Bronchial epithelial cell (primary cell): ENCODE results near the gene TCERG1L. TPM values are rescaled to one million over a fixed set of nuclear protein-coding genes. Genes with fewer than 3 reads are reported as not detected.

Experiments used
- DNase-seq: peaks from one replicate; pipeline ENCODE4 v3.0.0-alpha.2; 2010; ENCODE audit warnings: low read depth
- FAIRE-seq: peaks from 2 replicates; lab custom pipeline; 2011; peaks lifted over from hg19 to GRCh38; lab: Jason Lieb, UNC
- H3K27me3 ChIP-seq: 2 replicates; pipeline ENCODE4 v1.5.1; 2011; ENCODE audit warnings: low read length; ENCODE audit not compliant: control insufficient read depth, insufficient read depth
- H3K36me3 ChIP-seq: 2 replicates; pipeline ENCODE4 v1.5.1; 2011; ENCODE audit warnings: low read length; ENCODE audit not compliant: control insufficient read depth, insufficient read depth
- H3K4me3 ChIP-seq: 2 replicates; pipeline ENCODE4 v1.5.1; 2011; ENCODE audit warnings: mild to moderate bottlenecking, low read depth, low read length, control low read depth
- total RNA-seq: library from RNA; depleted of rRNA; stranded (reverse); fragments of >200 nt; gene quantifications from 2 replicates; pipeline ENCODE4 v1.2.1, GENCODE V29; 2014
- TF ChIP-seq, protein P1 (sequence below): IDR thresholded peaks from 2 replicates; pipeline ENCODE4 v1.5.1; 2011; ENCODE audit warnings: mild to moderate bottlenecking, moderate library complexity, low read length, control low read depth, inconsistent platforms; ENCODE audit not compliant: insufficient read depth, severe bottlenecking

The TCERG1L gene
- total RNA-seq, 1 donor from 2014 or later, result not detected

DNA sequence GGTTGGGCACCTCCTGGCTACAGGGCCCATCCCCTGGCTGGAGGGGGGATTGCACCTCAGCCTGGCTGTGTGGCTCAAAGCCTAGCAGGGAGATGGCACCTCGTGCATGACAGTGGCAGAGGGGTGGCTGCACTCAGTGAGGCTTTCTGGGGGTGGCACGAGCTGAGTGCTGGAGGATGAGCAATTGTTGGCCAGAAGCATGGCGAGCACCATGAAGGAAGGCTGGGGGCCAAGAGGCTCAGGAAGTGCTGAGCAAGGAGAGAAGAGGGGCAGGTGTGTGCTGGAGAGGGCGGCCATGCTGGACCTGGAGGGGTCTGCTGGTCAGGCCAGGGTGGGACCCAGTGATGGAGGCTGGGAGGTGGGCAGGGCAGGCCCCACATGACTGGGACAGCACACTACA is 65.4 kb downstream of the TCERG1L start:
- FAIRE-seq, result no peak
- TF ChIP-seq, protein P1, sequence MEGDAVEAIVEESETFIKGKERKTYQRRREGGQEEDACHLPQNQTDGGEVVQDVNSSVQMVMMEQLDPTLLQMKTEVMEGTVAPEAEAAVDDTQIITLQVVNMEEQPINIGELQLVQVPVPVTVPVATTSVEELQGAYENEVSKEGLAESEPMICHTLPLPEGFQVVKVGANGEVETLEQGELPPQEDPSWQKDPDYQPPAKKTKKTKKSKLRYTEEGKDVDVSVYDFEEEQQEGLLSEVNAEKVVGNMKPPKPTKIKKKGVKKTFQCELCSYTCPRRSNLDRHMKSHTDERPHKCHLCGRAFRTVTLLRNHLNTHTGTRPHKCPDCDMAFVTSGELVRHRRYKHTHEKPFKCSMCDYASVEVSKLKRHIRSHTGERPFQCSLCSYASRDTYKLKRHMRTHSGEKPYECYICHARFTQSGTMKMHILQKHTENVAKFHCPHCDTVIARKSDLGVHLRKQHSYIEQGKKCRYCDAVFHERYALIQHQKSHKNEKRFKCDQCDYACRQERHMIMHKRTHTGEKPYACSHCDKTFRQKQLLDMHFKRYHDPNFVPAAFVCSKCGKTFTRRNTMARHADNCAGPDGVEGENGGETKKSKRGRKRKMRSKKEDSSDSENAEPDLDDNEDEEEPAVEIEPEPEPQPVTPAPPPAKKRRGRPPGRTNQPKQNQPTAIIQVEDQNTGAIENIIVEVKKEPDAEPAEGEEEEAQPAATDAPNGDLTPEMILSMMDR, result no peak

DNA sequence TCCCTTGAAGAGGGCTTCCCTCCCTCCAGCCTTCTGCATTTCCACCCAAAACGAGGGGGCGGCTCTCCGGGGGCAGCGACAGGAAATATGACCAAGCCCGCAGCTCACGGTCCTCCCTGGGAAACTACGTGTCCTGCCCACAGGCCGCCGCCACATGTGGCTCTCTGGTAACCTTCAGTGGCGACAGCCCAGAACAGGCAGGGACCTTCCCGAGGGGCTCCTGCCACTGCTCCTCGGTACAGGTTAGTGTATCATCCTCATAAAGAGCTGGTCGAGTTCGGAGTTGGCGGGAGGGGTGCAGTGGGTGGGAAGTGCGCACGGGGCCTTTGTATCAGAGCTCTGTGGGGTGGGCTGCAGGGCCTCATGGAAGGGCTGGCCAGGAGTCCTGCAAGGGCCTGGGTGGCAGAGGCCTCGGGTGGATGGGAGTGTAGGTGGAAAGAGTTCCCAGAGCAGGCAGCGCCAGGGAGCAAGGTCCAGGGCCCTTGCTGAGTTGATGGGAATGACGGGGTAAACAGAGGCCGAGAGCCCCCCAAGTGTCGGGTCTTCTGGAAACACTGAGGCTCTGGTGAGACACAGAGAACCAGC is 66.0 kb downstream of the TCERG1L start:
- TF ChIP-seq, protein P1, result no peak
- no peaks in the 10 kb centered on the region for H3K36me3 ChIP-seq

More for the DNA sequence above, 65.4 kb downstream of the TCERG1L start:
- H3K4me3 ChIP-seq, result no peak overlapping the region
- no peaks in the 10 kb centered on the region for H3K27me3 ChIP-seq
- H3K36me3 ChIP-seq, result no peaks in the 10 kb centered on the region
- no peak for DNase-seq

GRCh38 chr10:131244836-131245235 is 66.7 kb downstream of the TCERG1L start:
- no peak for DNase-seq
- no peak for FAIRE-seq
- TF ChIP-seq, protein P1, result no peak
- Histone ChIP-seq H3K27me3 (no peaks in the 10 kb centered on the region), H3K4me3 (no peak overlapping the region), H3K36me3 (no peaks in the 10 kb centered on the region)

More for the DNA sequence above, 66.0 kb downstream of the TCERG1L start:
- no peak for DNase-seq
- no peaks in the 10 kb centered on the region for H3K27me3 ChIP-seq
- no peak for FAIRE-seq
- H3K4me3 ChIP-seq, result no peak overlapping the region

DNA sequence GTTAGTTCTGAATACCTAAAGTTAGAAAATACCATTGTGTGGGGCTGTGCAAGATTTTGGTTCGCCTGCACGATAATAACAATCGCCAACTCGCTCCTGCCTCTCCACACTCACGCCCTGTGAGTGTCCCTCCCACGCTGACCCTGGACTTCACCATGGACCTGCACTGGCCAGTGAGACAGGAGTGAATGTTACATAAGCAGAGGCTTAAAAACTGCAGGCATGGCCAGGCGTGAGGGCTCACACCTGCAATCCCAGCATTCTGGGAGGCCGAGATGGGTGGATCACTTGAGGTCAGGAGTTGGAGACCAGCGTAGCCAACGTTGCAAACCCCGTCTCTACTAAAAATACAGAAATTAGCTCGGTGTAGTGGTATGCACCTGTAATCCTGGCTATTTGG is 68.4 kb downstream of the TCERG1L start:
- Histone ChIP-seq H3K36me3 (no peaks in the 10 kb centered on the region), H3K27me3 (no peaks in the 10 kb centered on the region), H3K4me3 (no peak overlapping the region)
- DNase-seq, result no peak
- TF ChIP-seq, protein P1, result no peak
- FAIRE-seq, result no peak

DNA sequence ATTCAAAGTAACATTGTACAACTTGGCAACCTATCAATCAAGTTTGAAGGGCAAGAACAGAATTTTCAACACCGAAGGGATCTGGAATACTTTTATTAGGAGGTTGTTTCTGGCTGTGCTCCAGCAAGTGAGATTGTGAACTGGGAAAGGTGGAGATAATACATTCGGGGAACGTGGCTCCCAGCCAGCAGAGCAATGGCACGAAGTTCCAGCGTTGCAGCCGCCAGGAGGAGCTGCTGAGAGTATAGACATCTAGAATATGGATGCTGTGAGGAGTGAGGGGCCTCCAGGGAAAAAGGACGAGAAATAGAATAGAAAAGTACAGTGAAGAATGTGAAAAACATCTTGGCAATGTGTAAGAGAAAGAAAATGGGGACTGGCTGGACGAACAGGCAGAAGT is 69.5 kb downstream of the TCERG1L start:
- DNase-seq (no peak), FAIRE-seq (no peak)
- TF ChIP-seq, protein P1, result no peak
- Histone ChIP-seq H3K27me3 (no peaks in the 10 kb centered on the region), H3K36me3 (no peaks in the 10 kb centered on the region), H3K4me3 (no peak overlapping the region)

DNA sequence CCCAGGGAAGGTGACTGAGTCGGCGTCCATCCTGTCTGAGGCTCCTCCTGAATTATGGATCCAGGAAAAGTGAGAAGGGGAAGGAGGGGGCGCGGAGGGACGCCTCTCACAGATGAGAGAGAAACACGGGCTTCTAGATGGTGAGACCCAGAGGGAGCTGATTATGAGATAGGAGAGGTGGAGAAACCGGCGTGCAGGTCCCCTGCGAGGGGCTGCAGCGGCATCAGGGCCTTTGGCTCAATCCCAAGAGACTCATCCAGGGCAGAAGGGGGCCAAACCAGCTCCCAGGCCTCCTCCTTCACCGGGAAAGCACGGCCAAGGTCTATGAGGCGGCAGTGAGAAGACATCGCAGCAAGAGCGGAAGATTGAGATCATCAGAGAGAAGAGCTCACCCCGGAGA is 70.8 kb downstream of the TCERG1L start:
- DNase-seq (no peak), FAIRE-seq (no peak)
- no peaks in the 10 kb centered on the region for H3K27me3 ChIP-seq
- H3K36me3 ChIP-seq, result no peaks in the 10 kb centered on the region
- TF ChIP-seq, protein P1, result no peak
- no peak overlapping the region for H3K4me3 ChIP-seq
